Activated CD8-positive, alpha-beta memory T cell treated with anti-CD3 and anti-CD28 coated beads, Interleukin-2, amount 50 U/mL, for 1 hour (primary cell): ENCODE data around the gene COL1A2.

ENCODE experiments used
- DNase-seq: peaks from one replicate; pipeline ENCODE4 v3.0.0-alpha.2; 2020; ENCODE audit errors: extremely low read depth

Gene COL1A2

DNA sequence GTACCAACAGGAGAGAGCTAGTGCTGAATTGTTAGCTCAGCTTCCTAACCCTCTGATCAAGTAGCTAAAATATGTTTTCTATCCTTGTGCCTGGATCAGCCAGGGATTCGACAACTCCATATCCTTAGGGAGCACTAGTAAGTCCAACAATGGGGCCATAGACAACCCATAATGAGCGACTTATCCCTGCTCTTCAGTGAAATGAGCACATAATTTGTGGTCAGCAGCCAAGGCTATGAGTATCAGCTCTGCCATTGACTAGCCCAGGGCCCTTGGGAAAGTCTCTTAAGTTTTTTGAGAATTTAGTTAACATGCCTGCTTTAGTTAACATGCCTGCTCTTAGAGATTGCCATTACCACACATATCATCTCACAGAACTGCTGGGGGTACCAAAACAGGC is 39.3 kb downstream of the COL1A2 start:
- DNase-seq: no peak

DNA sequence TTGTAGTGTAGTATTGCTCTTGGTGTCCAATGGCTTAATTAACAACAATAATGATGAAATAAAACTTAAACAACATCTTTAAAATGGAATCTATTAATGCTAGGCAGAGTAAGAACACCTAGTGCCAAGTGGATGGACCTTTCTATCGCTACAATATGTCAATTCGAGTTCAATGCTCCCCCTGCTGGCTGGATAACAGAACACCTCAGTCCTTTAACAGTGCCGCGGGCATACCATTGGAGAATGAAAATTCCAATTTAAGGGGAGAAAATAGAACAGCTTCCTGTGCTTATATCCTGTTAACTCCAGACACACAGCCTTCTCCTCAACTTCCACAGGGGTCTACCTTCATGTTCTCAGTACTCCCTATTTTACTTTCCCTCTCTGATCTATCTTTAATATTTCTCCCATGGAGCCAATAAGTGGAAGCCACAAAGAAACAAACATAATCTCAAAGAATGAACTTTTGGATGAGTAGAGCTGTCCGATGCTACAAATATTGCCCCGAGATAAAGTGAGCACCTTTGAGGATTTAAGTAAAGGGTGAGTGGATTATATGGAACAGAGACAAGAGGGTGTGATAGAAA is 41.4 kb downstream of the COL1A2 start:
- DNase-seq: no peak

DNA sequence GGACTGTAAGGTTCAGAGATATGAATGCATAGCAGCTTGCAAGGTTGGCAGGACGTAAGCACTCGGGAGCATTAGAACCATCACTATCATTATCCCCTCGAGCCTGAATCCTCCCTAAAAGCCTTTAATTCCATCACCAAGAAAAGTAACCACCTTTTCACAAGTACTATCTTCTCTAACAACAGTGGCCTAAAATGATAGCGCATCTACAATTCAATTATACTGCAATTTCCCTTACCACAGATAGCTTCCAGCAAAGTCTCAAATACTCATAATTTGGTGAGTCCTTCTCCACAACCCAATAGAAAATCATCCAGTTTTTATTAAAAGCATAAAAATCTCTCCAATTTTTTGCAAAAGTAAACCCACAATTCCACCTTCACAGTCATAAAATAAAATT is 42.0 kb downstream of the COL1A2 start:
- DNase-seq: no peak

DNA sequence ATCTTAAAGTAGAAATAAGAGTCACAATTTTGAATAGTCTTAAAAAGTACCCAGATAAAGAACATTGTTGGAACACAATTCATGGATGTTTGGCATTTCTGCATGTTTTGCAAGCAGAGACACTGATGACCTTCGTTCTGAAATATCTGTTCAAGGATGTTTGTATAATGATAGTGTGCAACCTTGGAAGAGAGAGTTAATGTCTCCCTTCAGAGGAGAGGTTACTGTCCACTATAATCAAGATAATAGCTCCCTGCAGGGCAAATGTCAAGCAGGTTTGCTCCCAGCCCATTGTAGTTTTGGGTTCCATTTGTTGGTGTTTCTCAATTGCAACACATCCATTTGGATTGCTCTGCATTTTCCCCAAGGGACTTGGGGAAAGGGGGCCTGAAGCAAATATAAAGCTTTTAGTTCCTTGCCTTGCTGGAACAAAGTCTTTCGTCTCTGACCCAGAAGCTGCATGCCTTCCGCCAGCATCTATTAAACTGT is 45.2 kb downstream of the COL1A2 start:
- DNase-seq: no peak

DNA sequence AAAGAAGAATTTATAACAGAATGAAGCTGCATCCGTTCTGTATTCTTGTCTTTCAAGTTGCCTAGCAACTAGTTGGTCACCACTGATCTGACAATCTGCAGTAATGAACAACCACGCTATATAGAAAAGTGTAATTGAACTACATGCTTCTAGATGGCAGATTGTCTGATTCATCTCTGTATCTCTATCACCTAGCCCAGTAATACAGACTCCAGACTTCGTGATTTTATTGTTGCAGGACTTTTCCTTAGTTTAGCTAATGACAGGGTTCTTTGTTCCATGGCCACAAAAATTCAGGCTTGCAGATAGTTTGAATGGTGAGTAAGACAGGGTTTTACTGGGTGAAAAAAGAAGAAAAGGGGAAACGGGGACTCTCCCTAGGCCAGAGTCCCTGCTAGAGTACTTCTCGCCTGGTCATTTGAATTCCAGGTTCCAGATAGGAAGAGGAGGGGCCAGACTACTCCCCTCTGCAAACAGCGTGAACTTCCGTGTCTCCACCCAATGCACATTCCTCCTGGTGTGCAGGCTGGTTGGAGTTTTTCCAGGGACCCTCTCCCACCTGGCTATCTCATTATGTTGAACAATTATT is 45.9 kb downstream of the COL1A2 start:
- no peak for DNase-seq

DNA sequence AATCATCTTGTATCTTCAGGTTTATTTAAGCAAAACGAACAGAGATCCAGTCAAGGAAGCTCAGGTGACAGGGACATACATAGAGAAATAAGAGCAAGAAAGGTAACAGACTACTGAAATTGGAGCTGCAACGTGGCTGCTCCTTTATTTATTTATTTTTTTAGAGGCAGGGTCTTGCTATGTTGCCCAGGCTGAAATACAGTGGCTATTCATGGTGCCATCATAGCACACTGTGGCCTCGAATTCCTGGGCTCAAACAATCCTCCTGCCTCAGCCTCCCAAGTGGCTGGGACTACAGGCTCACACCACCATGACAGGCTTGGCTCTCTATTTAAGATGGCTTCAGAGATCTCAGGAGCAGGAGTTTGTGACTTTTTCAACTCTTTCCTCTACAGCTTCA is 46.4 kb downstream of the COL1A2 start:
- no peak for DNase-seq

DNA sequence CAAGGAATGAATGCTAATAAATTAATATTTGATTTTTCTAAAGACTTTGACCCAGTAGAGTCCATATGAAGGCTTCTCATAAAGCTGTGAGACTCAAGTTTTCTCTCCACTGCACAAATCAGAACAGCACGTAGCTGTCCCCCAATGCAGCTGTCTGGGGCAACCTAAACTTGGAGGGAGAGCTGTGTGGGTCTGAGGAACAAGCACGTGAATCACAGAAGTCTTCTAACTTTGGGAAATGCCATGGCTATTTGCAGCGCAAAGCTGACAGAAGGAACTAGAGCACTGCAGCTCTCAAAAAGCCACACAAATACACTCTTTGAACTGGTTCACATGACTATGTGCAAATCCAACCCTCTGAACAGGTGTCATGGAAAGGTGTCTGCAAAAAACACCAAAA is 47.9 kb downstream of the COL1A2 start:
- no peak for DNase-seq

DNA sequence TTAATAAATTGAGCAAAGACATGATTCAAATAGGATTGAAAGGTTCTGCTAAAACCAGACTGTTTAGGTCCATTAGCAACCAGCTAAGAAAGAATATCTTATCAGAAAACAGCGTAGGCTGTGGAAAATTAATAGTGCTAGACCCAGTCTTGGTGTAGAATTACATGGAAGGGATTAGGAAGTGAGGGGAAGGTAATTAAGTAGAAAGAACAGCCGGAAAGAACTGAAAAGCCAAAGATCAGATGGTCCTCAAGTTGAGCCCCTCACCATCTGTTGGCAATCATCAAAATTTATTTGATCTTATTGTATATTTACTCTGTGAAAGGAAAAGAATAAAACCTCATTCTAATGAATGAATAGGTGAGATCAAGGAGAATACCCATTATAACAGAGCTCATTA is 50.1 kb downstream of the COL1A2 start:
- no peak for DNase-seq

DNA sequence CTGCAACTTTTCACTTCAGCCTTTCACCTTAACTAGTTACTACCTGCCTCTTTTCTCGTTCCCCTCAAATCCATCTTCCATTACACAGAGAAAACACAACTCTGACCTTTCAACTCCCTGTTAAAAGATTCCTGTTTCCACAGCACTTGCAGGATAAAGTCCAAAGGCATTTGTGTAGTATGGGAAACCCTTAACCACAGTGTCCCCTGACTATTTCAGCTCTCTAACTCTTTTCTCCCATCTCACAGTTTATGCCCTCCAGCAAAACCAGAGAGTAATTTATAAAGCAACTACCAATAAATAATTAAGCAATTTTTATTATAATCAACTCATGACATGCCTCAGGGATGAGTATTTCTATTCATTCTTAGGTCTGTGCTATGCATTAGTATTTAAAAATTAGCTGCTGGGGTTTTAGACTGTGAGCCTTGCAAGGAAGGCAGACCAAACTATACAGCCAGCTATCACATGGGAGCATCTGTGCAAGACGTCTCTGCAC is 51.0 kb downstream of the COL1A2 start:
- DNase-seq: no peak

DNA sequence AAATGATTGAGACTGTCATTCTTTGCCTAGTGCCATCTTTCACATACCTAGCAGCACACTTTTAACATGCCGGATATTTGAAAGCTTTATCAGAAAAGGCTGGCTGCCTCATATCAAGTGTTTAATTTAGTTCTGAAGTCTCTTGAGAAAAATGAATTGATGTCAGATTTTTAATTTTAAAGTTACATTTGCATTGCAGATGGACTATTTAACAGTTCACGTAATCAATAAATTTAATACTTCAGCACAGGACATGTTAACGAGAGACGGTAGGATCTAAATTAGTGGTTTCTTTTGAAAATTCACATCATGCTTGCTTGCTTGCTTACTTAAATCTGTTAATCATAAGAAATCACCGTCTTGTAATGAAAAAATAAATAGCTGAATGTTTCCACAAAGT is 51.6 kb downstream of the COL1A2 start:
- no peak for DNase-seq

DNA sequence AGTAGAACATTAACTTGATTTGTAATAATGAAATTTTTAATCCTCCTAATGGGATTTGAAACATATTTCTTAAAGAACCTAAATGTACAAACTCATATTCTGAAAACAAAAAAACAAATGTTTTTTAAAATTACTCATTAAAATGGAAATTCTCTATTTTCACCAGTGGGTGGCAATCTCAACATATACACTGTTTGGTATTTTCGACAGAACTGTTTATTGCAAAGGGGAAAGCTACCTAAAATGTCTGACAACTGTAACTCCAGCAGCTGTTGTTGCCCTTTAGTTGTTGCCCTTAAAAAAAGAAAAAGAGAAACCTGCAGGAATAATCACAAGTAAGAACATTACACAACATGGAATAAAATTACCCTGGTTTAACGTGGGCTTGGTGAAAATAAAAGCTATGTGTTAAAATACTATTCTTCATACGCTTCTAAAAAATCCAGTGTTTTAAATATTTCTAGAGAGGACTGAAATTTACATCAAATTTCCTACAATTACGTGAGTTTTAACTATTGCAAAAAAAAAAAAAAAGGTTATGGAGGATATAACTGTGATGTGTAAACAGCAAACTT is 54.5 kb downstream of the COL1A2 start:
- DNase-seq: no peak

DNA sequence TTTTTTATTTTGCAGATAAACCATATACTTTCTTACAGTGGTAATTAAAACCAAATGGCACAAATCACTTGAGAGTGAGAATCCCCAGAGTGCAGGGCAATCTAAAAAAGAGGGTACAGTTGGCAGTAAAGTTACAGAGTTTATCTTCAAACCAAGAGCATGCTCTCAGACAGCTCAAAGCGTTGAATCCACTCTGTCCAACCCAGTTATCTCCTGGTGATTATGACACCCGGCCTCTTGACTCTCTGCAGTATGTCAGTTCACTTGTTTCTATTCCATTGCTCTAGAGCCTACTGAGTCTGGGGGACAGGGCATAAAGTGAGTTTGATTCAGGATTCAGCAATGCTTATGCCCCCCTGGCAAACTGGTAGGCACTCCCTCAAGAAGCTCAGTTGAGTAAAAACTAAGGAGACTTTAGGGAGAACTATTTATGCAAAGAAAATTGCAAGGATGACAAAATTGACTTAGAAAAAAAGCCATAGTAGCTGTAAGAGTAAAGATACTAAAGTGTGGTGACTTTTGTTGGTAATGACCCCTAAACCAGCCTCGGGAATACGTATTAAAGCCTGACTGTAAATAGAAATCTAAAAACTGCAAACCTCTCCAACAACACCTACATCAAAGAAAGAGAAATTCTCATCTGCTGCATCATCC is 55.5 kb downstream of the COL1A2 start:
- DNase-seq: no peak

DNA sequence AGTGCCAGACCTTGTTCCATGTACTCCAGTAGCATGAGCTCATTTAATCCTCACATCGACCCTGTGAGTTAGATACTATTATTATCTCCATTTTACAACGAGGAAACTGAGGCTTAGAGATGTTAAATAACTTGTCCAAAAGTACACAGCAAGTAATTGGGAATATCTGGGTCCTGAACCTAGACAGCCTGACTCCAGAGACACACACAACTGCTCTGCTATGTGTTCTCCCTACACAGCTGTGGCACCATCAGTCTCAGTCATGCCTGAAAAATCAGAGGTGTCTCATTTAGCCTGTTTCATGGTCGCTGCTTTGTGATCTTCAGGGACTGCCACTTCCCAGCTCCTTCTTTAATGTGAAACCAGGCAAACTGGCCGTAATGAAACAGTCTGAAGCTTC is 56.5 kb downstream of the COL1A2 start:
- DNase-seq: no peak

DNA sequence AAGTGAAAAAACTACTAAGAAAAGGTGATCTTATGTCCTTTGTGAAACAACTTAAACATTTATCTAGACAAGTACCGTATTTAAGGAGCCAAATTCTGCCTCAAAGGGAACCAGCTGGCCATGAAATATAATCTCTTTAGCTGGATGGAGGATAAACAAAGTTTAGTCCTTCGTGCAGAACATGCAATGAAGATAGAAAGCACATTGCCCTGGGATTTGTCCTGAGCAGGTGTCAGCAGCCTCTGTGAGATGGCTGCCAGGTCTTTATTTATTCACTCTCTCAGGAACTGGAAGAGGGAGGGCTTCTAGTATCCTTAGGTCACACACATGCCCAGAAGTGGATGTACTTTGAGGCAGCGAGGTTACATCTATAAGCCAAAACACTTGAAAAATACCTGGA is 57.5 kb downstream of the COL1A2 start:
- DNase-seq: no peak

DNA sequence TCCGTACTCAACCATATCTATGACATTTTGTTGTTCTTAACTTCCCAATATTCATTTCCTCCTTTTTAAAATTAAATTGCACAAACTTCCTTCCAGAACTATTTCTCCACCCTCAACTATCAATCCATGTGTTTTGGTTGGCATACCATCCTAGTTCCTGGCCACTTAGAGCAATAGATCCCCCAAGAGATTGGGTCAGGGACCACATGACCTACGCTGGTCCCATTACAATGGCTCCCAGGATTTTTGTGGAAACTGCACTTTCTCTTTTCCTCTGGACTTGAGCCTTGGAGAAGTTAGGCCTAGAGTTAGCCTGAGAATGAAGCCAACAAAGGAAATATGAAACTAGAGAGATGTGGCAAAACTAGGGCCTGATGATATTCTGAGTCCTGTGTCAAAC is 59.2 kb downstream of the COL1A2 start:
- DNase-seq: no peak

DNA sequence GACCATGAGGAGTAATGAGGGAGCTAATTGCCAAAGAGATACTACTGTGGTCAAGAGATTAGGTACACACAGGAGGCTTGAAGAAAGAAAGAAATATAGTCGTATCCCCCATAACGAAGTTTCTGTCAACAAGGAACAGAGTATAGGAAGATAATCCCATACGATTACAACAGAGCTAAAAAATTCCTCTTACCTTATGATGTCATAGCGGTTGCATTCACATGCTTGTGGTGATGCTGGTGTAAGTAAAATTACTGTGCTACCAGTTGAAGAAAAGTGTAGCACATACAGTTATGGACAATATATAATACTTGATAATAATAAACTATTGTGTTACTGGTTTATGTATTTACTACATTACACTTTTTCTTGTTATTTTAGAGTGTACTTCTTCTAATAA is 63.3 kb downstream of the COL1A2 start:
- DNase-seq: no peak

DNA sequence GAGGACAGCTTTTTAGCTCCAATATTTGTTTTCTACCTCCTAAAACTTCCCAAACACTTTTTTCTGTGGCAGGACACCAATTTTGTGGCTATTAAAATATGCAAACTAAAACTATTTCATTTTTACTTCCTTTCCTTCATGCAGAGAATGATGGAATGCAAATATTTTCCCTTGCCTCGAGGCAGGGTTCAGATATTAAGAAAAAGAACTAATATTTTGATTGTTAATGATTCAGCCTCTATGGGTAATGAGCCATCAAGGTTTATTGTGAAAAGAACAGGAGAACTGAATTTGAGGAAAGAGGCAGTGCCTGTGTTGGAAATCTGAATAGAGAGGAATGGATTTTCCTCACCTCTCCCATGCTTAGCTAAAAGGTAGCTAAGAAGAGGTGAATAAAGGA is 71.8 kb downstream of the COL1A2 start:
- DNase-seq: no peak

DNA sequence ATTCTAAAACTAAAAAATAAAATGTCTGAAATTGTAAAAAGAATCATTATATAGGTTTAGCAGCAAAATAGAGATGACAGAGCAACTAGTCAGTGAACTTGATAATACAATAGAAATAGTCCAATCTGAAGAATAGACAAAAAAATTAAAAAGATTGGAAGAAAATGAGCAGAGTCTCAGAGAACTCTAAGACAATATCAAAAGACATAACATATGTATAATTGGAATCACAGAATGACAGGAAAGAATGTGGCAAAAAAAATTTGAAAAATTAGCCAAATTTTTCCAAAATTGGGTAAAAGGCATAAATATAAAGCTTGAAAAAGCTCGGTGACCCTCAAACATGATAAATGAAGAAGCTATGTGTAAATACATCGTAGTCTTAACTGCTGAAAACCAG is 76.9 kb downstream of the COL1A2 start:
- no peak for DNase-seq

DNA sequence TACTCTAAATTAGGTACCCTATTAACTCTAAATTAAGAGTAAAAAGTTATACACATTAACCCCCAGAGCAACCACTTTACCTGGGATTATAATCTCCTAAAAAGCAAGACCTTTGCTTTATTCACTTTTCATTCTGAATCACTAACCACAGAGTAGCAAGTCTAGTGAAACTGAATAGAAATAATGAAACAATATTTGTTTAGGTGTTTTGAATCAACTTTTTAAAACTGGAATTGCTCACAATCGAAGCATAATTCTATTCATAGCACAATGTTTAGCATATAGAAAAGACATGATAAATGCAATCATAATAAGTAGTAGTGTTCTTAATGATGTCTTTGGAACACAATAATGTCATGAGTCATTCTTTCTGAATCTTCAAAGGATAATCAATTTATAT is 77.9 kb downstream of the COL1A2 start:
- no peak for DNase-seq

DNA sequence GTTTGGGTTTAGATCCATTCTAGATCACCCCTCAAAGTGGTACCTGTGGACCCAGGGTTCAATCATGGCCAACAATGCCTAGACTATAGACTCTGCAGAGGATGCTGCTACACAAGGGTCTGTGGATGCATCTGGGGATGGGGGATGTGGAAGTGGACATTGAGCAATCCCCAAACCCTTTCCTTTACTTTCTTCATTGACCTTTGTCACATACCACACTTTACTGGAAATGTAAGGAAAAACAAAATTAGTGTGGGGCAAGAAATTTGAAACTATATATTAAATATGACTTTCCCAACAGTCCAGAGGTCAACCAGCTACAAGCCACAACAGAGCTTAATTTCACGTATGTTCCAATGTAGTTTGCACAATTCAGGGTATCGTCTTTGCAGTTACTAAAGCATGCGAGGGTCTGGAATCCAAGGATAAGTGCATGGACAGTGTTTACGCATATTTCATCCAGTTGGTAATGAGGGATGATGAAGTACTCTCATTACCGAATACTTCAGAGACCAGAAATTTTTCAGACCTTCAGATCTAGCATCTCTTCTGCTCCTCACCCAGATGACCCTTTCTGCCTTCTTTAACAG is 81.7 kb downstream of the COL1A2 start:
- no peak for DNase-seq

DNA sequence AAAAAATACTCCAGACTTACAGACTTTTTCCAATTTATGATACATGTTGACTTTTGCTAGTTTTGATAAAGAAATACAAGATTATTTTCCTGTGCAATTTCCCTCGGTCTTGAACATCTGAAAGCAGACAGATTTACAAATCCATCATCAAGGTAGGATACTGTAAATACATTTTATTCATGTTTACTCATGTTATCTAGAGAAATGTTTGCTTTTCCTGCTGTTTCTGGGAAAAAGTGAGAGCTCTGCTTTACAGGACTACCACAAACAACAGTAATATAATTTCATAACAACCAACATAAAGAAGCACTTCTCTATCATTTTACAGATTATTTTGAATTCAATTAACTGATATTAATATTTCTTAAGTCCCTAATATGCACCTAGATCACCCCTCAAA is 83.2 kb downstream of the COL1A2 start:
- DNase-seq: no peak

DNA sequence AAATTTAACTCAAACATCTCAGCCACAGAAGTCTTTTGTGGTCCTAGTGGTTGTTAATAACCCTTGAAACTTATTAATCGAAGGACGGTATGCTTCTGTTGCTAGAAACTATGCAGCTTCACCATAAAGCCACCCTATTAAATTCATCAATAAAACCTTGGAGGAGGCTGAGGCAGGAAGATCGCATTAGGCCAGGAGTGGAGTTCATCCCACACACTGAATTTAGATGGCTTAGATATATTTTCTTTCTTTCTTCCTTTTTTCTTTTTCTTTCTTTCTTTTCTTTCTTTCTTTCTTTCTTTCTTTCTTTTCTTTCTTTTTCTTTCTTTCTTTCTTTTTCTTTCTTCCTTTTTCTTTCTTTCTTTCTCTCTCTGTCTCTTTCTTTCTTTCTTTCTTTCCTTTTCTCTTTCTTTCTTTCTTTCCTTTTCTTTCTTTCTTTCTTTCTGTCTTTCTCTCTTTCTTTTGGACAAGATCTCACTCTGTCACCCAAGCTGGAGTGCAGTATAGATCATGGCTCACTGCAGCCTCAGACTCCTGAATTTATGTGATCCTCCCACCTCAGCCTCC is 84.0 kb downstream of the COL1A2 start:
- DNase-seq: no peak
